Epithelial cell of proximal tubule (primary cell): ENCODE data around the gene CHN1. TPM values are rescaled to one million over a fixed set of nuclear protein-coding genes. Genes with fewer than 3 reads are reported as not detected.

ENCODE experiments used
- DNase-seq: peaks from one replicate; pipeline ENCODE4 v3.0.0-alpha.2; 2011; ENCODE audit warnings: low read depth
- H3K4me3 ChIP-seq: 2 replicates; pipeline ENCODE4 v1.5.1; 2011; ENCODE audit warnings: low read depth, mild to moderate bottlenecking, low read length
- total RNA-seq: library from RNA; depleted of rRNA; stranded (reverse); fragments of >200 nt; gene quantifications from 2 replicates; pipeline ENCODE4 v1.2.3, GENCODE V29; 2015
- TF ChIP-seq, protein P1 (sequence below): conservative IDR thresholded peaks from 2 replicates; pipeline ENCODE4 v1.5.1; 2012; ENCODE audit warnings: low read depth, mild to moderate bottlenecking, low read length

Gene CHN1
- total RNA-seq, 1 donor from 2014 or later = 22.5 TPM

DNA sequence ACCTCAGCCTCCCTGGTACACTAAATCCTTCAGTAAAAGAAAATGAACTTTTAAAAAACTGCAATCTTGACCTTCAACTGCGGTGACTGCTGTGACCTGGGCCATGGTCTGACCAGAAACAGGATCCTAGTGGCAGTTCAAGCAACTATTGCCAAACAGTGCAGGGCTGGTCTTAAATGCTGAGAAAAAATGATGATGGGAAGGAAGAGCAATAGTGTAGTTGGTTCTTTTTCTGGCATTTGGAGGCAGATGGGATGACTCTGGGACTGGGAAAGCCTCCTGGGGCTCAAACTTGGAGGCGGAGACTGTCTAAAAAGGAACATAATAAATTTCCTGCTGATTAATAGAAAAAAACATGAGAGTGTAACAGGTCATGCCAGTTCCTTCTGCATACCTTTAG lies 45.4 kb downstream of the CHN1 start:
- TF ChIP-seq, protein P1, sequence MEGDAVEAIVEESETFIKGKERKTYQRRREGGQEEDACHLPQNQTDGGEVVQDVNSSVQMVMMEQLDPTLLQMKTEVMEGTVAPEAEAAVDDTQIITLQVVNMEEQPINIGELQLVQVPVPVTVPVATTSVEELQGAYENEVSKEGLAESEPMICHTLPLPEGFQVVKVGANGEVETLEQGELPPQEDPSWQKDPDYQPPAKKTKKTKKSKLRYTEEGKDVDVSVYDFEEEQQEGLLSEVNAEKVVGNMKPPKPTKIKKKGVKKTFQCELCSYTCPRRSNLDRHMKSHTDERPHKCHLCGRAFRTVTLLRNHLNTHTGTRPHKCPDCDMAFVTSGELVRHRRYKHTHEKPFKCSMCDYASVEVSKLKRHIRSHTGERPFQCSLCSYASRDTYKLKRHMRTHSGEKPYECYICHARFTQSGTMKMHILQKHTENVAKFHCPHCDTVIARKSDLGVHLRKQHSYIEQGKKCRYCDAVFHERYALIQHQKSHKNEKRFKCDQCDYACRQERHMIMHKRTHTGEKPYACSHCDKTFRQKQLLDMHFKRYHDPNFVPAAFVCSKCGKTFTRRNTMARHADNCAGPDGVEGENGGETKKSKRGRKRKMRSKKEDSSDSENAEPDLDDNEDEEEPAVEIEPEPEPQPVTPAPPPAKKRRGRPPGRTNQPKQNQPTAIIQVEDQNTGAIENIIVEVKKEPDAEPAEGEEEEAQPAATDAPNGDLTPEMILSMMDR = no peak
- no peak for DNase-seq
- H3K4me3 ChIP-seq = no peak overlapping the region

DNA sequence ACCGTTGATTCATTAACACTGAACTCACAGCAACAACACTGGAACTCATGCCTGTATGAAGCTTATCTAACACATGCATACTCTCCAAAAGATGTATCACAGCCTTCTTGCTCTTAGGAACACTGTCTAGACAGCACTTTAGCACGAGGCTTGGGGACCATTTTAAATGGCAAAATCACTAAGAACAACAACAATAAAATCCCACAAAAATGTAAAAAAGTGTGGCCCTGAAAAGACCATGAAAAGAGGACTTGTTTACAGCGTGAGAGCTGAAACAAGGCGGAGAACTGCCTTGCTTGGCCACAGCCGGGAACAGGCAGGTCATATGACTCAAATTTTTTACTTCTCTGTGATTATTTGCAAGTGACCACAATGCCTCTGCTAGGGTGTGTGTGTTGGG lies 48.1 kb downstream of the CHN1 start:
- TF ChIP-seq, protein P1 = no peak
- no peak for DNase-seq
- no peak overlapping the region for H3K4me3 ChIP-seq

DNA sequence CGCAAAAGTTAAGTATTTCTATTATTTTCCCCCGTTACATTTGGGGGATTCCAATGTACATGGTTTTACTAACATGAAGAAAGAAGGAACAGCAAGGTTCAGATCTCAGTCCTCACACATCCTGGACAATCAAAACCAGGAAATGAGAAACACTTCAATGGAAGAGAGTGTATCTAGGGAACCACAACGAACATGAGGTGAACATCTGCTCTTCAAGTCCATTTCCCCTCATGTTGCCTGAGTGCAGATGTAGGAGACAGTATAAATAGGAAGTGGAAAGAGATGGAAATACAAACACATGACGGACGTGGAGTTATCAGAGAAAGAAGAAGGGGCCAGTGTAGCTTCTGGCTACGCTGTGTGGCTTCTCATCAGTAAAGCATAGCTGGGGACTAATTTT lies 52.6 kb downstream of the CHN1 start:
- TF ChIP-seq, protein P1 = no peak
- DNase-seq = no peak
- H3K4me3 ChIP-seq = no peak overlapping the region

DNA sequence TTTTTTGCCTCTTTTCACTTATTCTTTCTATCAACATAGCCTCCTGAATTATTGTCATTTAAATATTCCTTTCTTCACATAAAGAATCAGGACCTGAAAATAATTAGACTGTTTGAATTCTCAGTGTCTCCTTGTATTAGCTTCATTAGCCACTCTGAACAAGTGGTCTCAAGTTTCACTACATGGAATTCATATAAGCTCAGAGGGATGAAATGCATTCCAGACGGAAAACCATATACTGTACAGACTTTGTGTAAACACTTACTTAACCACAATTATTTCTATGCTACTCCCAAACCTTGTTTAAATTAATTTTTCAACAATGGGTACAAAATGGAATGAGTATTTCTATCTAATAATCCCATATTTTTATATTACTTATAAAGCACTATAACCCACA lies 53.4 kb downstream of the CHN1 start:
- DNase-seq = no peak
- no peak overlapping the region for H3K4me3 ChIP-seq
- TF ChIP-seq, protein P1 = no peak

DNA sequence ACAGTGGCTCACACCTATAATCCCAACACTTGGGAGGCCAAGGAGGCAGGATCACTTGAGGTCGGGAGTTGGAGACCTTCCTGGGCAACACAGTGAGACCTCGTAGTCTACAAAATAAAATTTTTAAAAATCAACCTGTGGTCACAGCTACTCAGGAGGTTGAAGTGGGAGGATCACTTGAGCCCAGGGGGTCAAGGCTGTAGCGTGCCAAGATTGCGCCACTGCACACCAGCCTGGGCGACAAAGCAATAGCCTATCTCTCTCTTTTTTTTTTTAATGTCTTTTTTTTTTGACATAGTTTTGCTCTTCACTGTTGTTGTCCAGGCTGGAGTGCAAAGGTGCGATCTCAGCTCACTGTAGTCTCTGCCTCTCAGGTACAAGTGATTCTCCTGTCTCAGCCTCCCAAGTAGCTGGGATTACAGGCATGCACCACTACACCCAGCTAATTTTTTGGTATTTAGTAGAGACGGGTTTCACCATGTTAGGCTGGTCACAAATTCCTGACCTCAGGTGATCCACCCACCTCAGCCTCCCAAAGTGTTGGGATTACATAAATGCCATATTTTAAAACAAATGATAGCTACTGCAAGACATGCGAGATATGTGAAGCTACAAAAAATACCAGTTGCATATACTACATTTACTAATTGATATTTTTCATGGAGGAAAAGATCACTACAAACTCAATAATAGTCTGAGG lies 55.0 kb downstream of the CHN1 start:
- no peak overlapping the region for H3K4me3 ChIP-seq
- no peak for DNase-seq
- TF ChIP-seq, protein P1 = no peak

DNA sequence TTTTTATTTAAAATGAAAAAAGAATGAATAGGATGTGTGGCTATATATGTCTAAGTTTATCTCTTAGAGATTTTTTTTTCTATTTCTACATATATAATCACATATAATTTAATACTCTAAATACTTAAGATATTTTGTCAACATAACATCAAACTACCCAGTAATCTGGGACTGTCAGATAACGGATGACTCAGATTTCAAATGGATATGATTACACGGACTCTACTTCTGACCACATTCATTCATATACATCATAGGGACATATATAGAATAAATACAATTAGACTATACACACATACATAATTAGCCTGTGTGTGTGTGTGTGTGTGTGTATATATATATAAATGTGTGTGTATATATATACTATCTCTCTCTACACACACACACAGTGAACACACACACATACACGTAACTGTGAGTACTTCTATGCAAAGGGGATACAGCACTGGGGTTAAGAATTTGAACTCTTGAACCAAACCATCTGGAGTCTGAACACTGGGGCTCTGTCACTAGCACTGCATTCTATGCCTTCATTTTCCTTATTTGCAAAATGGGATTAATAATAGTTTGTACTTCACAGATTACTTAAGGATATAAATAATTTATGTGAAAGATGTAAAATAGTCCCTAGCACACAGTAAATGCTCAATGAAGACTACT lies 59.5 kb downstream of the CHN1 start:
- no peak overlapping the region for H3K4me3 ChIP-seq
- DNase-seq = no peak
- TF ChIP-seq, protein P1 = no peak

DNA sequence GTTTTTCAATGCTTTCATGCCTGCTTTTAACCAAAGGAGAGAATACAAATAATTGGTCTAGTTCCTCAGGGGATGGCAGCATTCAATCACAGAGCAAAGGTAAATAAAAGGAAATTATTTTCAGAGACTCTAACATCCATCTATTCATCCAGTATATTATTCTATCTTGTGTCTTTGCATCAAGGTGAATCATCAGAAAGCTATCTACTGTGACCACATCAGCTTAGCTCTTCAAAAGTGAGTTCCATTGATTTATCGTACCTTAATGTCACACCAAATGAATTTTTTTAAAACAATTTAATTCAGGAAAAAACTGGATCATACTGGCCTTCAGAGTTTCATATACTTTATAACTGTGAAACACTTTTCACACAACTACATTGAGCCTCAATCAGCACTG lies 66.1 kb downstream of the CHN1 start:
- TF ChIP-seq, protein P1 = no peak
- DNase-seq = no peak
- no peak overlapping the region for H3K4me3 ChIP-seq
